Right forelimb (tissue), 1 donor: ENCODE measurements around the gene MTMR12.
"Not testable (repeated sequence)": the region's sequence is repeated elsewhere in the genome, so short reads cannot be mapped to it uniquely, and the experiment has no call there.

Experiments used
- DNase-seq: peaks from one replicate; pipeline ENCODE4 v3.0.0-alpha.2; 2018

MTMR12 gene

DNA sequence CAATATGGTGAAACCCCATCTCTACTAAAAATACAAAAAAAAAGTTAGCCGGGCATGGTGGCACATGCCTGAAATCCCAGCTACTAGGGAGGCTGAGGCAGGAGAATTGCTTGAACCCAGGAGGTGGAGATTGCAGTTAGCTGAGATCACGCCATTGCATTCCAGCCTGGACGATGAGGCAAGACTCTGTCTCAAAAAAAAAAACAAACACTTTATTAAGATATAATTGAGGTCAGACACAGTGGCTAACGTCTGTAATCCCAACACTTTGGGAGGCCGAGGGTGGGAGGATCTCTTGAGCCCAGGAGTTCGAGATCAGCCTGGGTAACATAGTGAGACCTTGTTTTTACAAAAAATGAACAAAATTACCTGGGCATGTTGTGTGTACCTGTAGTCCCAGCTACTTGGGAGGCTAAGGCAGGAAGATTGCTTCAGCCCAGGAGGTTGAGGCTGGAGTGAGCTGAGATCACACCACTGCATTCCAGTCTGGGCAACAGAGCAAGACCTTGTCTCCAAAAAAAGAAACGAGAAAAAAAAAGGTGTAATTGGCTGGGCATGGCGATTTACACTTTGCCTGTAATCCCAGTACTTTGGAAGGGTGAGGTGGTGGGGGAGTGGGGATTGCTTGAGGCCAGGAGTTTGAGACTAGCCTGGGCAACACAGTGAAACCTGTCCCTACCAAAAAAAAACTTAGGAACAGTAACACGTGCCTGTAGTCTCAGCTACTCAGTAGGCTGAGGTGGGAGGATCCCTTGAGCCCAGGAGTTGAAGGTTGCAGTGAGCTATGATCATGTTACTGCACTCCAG lies 16.6 kb downstream of the MTMR12 start:
- not testable (repeated sequence) for DNase-seq

DNA sequence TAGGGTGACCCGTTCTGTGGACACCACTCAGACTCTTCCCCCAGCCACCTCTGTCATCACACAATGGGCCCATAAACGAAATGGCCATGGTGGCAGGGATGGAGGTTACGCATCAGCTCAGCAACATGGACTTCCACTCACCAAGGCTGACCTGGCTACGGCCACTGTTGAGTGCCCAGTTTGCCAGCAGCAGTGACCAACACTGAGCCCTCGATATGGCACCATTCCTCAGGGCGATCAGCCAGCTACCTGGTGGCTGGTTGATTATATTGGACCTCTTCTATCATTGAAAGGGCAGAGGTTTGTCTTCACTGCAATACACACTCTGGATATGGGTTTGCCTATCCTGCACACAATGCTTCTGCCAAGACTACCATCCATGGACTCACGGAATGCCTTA lies 21.1 kb downstream of the MTMR12 start:
- DNase-seq, result no peak

GRCh38 chr5:32290922-32291321 lies 21.8 kb downstream of the MTMR12 start:
- DNase-seq, result no peak

- DNase-seq, result not testable (repeated sequence)
Observed at GRCh38 chr5:32290501-32290900, 22.2 kb downstream of the MTMR12 start.

- not testable (repeated sequence) for DNase-seq
Observed at GRCh38 chr5:32289986-32290385, 22.8 kb downstream of the MTMR12 start.

GRCh38 chr5:32288135-32288534 lies 24.6 kb downstream of the MTMR12 start:
- not testable (repeated sequence) for DNase-seq

DNA sequence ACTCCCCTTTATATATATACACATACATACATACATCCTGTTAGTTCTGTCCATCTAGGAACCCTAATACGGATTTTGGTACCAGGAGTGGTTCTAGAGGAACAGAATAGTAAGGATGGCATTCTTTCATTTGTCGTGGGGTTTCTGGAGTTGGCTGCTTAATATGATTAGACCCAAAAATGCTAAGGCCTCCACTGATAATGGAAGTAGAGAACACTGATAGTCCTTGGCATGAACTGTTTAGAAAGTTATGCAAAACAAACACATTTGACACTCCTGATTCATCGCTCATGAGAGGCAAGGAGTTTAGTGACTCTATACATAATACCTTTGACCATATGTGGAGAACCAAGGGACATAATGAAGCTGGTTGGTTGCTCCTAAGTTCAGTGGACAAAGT lies 25.2 kb downstream of the MTMR12 start:
- not testable (repeated sequence) for DNase-seq

- DNase-seq, result no peak
Observed at GRCh38 chr5:32285510-32286138, 27.1 kb downstream of the MTMR12 start.

GRCh38 chr5:32283539-32284377 lies 29.0 kb downstream of the MTMR12 start:
- no peak for DNase-seq

DNA sequence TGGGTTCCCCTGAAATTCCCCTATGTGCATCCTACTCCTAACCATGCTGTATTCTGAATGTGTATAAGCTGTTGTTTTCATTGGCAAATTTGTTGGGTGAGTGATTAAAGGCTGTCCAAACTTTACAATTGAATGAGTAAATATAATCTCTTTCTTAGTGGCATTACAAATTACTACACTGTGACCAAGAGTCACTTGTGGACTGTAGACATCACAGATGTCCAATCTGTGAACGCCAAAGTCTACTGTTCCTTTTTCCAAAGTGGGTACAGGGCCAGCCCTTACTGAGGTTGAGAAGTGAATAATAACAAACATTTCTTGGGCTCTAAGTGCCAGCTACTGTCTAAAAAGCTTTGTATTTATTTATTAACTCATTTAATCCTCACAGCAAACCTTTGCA lies 29.7 kb downstream of the MTMR12 start:
- no peak for DNase-seq

DNA sequence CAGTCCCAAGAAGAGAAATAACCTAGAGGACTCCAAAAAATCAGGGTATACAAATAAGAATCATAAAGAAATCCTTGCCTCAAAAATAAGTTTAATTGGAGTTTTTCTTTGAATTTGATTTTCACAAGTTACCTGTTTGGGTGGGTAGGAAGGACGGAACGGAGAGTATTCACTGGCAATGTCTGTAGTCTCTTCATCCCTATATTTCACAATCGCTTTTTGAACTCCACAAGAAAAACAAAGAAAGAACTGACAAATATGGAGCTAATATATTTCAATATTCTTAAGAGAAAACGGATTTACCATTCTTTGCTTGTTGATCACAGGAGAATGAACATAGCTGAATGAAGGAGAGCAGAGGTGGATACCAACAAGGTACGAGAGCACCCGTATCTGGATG lies 30.1 kb downstream of the MTMR12 start:
- DNase-seq, result no peak

GRCh38 chr5:32281378-32282133 lies 31.2 kb downstream of the MTMR12 start:
- not testable (repeated sequence) for DNase-seq

DNA sequence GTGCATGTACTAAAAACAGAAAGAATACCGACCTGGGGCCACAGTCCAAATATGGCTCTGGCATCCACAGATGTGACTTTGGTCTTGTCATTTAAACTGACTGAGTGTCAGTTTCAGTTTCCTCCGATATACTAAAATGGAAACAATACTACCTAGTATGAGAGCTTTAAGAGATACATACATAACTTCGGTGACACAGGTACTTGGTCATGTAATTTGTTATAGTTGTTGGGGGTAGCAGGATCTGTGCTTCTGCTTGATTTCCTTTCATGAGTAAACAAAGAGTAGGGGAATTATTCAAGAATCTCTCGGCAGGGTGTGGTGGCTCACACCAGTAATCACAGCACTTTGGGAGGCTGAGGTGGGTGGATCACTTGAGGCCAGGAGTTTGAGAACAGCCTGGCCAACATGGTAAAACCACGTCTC lies 32.1 kb downstream of the MTMR12 start:
- DNase-seq, result no peak

DNA sequence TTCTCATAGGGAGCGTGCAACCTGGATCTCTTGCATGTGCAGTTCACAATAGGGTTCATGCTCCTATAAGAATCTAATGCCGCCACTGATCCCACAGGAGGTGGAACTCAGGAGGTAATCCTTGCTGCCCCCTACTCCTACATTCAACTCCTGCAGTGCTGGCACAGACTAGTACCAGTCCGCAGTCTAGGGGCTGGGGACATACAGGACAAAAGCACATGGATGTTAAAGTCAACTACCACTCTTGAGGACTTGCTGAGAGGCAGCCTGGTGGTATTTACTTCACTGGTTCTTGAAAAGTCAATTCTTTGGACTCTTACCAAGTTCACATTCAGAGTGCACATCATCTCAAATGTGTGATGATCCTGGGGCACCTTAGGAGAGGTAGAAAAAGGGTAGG lies 33.0 kb downstream of the MTMR12 start:
- DNase-seq, result no peak

- DNase-seq, result no peak
Observed at GRCh38 chr5:32279223-32279622, 33.5 kb downstream of the MTMR12 start.

GRCh38 chr5:32278406-32278805 lies 34.3 kb downstream of the MTMR12 start:
- DNase-seq, result no peak

- no peak for DNase-seq
Observed at GRCh38 chr5:32277798-32278197, 34.9 kb downstream of the MTMR12 start.

GRCh38 chr5:32276173-32276853 lies 36.4 kb downstream of the MTMR12 start:
- no peak for DNase-seq

DNA sequence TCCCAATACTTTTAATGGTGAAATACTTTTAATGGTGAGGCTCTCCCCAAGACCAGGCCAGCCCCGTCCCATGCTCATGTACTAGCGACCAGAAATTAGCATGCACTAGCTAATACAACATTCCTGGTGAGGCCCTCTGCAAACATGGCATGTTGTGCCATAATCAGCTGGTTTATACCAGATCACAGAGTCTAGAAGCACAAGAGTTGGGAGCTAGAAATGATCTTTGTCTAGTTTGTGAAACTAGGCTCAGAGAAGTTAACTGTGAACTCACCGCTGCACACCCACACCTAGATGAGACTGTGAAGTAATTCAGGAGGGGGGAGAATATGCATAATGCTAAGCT lies 37.4 kb downstream of the MTMR12 start:
- DNase-seq, result no peak

DNA sequence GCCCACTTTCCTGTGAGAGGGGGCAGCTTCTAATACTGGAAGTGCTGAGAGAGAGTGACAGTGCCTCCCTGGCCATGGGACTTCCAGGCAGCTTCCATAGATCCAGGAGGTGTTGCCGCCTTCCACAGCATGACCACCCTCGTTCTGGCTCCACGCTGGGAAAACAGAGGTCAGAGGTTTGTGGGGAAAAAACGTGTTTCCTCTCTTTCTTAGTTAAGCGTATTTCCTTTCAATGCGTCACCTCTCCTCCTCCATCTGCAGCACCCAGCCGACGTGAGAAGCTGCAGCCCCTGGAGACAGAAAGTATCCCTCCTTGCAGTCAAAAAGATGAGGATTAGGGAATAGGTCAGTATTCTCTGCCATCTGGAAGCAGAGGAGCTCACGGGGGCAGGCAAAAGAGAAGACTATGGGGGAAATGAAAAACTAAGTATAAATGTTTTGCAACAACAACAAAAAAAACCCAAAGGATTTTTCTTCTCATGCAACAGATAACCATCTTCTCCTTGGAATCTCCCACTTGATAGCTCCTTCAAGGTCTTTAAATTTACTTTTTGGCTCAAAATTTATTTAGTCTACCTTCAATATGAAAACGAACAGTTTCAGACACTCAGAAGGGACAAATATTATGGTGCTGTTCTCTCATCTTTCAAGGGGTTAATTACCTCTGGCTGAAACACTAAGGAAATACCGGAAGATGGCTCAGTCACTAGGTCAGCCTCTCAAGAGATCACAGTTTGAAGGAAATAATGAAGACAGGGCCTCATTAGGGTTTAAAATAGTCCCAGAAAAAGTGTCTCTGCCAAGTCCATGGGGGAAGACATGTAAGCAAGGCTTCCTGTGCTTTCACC lies 38.0 kb downstream of the MTMR12 start:
- no peak for DNase-seq

DNA sequence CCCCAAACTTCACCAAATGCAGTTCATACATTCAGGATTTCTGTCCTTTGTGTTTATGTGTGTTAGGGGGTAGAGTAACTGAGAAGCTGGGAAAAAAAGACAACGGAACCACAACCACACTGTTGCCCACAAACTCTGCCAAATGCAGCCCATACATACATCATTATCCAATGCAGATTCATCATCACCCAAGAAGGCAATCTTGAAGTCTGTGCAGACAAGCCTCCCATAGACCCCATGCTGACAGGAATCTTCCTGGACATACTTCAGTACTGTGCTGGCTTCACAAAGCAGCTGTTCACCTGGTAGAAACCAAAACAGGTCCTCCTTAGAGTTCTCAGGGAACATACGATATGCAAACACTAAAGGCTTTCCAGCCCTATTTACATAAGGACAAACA lies 38.9 kb downstream of the MTMR12 start:
- no peak for DNase-seq
